OCI-LY1 (cell line): ENCODE measurements around the gene DUSP9.

Experiments
- CTCF ChIP-seq: fragments of 200-600 bp; sonication (generic), shearing (Covaris generic); IDR thresholded peaks from 2 replicates; pipeline ENCODE4 v1.5.1; 2017; ENCODE audit warnings: mild to moderate bottlenecking, antibody characterized with exemption, low read length, moderate library complexity, mixed read lengths
- EZH2 ChIP-seq: fragments of 200-600 bp; sonication (generic), shearing (Covaris generic); IDR thresholded peaks from 2 replicates; pipeline ENCODE4 v1.8.0; 2017; ENCODE audit warnings: borderline replicate concordance, mixed run types, mild to moderate bottlenecking, antibody characterized with exemption, low read length, moderate library complexity, mixed read lengths

DNA sequence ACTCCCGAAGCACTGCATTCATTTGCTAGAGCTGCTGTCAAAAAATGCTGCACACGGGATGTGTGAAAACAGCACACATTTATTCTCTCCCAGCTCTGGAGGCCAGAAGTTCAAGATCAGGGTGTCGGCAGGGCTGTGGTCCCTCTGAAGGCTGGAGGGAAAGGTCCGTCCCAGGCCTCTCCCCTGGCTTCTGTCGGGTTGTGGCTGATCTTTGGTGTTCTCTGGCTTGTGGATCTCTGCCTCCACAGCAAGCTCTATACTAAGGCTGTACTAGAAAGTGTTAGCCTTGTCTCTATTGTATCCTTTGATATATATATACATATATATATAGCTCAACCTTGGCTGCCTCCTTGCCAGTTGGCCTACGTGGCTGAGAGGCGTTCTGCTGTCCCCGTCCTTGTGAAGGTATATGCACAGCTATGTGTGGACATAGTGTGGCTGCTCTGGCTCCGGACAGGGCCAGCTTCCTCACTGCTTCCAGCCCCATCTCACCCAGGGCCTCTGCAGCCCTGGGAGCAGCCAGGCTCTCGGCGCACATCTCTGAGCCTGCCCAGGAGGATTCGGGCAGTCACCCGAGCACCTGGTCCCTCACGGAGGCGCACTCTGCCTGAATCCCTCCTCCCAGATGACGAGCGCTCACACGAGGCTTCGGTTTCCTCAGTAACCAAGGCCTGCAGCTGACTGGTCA is 15.0 kb upstream of the DUSP9 start:
- TF ChIP-seq CTCF (no peak), EZH2 (no peak)
